Activated CD4-positive, alpha-beta T cell treated with anti-CD3 and anti-CD28 coated beads, Interleukin-2, amount 50 U/mL, for 48 hours (primary cell): ENCODE data around the gene NAA80.

Source experiments
- DNase-seq, 2 experiments: peaks; one replicate each; pipeline ENCODE4 v3.0.0-alpha.2; 2020

NAA80 gene

DNA sequence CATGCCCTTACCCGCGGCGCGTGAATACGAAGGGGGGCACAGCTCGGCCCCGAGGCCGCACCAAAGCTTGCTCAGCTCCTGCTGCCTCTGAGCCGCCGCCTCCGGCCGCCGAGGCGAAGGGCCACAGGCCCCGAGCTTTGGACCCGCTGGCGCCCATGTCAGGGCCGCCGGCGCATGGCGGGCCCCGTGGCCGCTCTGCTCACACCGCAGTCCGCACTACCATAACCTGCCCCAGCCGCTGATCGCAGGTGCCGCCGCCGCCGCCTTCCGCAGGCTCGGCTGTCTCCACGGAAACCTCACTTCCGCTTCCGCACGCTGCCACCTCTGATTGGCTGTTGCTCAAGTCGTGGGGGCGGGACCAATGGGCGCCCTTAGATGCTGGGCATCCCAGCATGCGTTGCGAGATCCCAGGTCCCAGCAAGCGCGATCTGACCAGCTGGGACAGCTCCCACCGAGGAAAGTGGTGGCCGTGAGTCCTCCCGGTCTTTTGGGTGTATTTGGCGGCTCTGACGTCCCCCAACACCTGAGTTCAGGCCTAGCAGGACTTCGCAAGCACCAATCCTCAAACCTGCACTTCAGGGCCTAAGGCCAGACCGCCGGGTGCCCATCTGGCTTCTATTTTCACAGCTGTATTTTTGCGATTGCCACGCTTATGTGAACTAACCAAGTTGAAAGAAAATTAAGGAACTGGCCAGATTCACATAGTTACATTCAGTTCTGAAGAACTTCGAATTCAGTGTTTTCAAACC is 28.9 kb upstream of the NAA80 start, which contains the start of gene TUSC2:
TSS of gene TUSC2 (minus strand) at position 281 of the 749 bp plus-strand sequence. CDS start at position 157, 124 bp downstream.
- DNase-seq, result peak; percentile 96 to 97

GRCh38 chr3:50327129-50327528 is 27.9 kb upstream of the NAA80 start:
- no peak for DNase-seq

- DNase-seq, result no peak
These were observed 27.0 kb upstream of the NAA80 start for GRCh38 chr3:50326182-50326541.

GRCh38 chr3:50325497-50326181 is 26.4 kb upstream of the NAA80 start:
- no peak for DNase-seq

DNA sequence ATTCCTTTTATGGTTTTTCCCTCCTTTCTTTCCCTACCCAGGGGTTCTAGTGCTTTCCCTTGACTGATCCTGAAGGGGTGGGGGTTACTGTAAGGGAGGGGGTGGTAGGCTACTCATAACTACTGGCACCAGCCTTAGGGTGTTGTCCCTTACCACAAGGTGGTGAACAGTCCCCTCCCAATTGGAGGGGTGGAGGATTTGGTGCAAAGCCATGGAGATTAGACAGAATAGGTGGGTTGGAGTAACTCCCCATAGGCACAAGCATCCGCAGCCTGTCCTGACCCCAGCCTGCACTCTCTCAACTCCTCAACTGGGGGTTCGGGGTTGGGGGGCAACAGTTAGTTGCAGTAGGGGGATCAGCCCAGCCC is 25.9 kb upstream of the NAA80 start:
- no peak for DNase-seq

DNA sequence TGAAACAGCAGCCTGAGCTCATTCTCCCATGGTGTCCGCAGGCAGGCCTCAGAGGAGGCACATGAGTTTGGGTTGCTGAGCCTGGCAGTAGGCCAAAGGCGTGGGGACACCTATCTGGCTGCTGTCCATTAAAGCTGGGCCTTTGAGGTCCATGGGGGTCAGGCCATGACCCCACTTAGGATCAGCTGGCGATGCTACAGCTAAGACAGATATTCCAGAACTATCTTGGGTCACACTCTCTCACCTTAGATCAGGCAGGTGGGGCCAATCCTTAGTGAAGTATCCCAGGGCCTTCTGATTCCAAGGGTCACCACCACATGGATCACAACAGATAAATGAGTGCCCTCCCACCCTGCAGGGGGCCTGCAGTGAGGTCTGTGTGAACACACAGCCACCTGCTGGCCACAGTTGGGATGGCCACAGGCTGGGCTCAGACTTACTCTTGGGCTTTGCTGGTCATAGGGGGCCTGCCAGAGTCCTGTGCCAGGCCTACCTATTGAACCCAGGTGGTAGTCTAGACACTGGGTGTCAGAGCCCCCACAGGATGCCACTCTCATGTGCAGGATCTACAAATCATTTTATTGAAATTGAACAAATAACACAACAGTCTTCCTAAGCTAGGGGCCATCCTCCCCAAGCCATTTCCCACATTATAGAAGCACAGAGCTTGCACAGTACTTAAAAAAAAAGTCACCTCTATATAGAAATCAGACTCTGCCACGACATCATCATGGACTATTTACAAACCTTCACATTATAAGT is 25.3 kb upstream of the NAA80 start:
- peak; percentile 68 to 76 for DNase-seq

DNA sequence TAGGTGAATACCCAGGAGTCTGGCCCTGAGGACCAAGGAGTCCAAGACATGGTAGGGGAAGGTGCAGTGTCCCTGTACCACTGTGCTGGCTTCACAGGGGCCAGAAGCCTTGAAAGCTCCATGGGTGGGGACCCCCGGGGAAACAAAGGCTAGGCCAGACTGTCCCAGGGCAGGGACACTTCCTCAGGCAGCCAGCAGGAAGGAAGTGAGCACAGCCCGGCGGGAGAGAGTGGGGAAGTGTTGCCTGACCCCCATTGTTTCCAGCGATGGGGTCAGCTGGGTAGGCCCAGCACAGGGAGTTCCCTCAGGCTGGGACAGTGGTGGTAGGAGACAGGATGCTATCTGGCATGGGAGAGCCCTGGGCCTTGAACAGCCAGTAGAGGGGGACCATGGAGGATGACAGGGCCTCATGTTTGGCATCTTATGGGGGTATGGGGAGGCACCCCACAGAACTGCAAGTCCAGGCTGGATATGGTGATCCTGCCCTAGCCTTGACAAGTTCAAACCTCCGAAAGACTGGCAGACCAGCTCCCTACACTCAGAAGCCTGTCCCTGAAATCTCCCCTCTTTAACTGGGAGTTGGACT is 24.5 kb upstream of the NAA80 start:
- no peak for DNase-seq

DNA sequence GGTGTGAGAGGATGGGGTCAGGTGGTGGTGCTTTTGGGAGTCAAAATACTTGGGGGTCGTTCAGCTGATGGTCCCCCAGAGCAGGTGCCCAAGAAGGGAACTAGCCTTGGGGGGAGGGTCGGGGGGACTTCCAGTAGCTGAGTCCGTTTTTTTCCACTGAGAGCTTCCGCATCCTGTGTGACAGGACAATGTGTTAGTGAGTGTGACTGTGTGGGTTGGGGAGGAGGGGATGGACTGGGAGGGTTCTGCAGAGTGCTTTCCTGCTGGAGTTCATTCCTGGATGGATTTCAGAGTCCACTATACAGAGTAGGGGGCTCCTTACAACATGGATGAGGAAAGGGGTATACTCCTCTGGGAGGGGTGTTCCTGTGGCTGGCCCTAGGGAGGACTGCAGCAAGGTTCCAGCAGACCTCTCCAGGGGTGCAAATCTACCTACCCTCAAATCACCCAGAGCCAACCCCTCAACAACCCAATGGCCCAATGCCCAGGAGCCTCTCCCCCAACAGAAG is 23.9 kb upstream of the NAA80 start:
- no peak for DNase-seq

- no peak for DNase-seq
These were observed 23.3 kb upstream of the NAA80 start, which contains the start of gene HYAL2 for GRCh38 chr3:50322386-50323091. Gene HYAL2 (minus strand): TSS chr3:50322745. CDS start chr3:50320489, 2,256 bp downstream.

DNA sequence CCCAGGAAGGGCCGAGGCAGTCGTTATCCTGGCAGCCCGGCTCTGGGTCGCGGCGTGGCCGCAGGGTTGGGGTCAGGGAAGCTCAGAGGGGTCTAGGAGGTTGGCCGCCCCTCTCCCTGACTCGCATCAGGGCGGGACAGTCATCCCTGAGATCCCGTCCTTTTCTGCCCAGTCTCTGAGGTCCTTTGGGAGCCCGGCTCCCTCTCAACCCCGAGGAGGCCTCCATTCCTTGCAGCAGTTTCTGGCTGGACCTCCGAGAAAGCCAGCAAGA is 22.8 kb upstream of the NAA80 start:
- no peak for DNase-seq

- DNase-seq, result peak; percentile 87 to 88
These were observed 22.3 kb upstream of the NAA80 start for GRCh38 chr3:50321336-50322114.

GRCh38 chr3:50320853-50321335 is 21.7 kb upstream of the NAA80 start:
- peak; percentile 68 to 72 for DNase-seq

DNA sequence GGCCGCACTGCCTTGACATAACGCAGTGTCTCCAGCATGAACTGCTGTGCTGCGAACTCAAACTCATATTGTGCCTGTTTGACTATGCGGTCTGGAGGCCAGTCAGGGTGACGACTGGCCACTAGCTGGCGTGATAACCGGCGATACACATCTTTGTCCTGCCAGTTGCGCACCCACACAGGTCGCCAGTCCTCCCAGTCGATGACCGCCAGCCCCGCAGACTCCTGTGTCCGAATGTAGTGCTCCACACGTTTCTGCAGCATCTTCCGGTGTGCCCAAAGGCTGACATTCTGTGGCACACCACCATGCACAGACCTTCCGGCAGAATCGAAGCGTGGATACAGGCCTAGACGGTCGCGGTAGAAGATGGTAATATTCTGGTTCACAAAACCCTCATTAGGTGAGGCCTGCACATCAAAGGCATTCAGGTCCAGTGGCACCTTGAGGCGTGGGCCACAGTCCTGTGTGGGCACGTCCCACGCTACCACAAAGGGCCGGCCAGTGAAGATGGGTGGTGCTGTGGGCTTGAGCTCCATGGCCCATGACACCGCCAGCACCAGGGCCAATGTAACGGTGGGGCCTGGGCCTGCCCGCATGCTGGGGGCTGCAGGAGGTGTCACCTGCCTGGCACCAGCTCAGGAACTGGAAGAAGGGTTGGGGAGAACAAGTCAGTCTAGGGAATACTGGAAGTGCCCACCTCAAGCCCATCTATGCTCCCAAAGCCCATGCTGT is 20.9 kb upstream of the NAA80 start:
- no peak for DNase-seq

DNA sequence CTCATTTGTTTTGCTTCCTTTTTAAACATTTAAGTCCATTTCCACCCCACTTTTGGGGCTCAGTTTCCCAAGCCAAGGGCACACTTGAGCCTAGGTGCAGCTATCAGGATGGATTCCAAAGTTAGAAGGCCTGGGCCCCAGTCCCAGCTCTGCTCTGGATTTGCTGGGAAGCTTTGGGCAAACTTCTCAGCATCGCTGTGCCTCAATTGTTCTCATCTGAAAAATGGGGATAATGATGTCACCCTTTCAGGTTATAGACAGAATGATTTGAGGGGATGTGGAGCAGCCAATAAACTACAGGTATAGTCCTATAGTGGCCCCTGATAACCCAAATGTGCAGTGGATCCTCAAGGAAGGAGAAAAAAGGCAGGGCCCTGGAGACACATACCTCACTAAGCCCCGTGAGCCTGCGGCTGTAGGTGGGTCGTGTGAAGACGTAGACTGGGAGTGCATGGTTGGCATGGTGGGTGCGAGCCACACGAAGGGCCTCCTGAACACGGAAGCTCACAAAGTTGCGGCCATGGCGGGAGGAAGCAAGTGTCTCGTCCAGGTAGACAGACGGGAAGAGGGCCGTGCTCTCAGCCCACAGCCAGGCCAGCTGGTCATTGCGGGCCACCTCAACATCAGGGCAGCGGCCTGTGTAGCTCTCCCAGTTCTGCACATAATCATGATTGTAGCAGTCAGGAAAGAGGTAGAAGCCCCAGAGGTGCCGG is 20.1 kb upstream of the NAA80 start:
- no peak for DNase-seq

DNA sequence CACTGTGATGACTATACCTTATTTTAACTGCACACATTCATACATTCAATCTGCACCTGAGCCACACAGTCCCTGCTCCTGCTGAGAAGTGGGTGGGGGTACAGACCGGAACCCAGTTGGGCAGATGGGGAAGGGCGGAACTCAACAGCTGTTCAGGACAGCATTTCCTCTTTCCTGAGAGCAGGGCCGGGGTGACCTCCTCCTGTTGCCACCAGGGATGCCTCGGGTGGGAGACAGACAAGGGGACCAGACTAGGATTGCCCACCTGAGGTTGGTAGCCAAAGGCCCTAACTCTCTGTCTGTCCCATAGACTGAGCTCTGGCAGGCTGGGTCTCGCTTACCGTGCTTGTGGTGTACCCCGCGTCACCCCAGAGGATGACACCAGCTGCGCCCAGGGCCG is 19.4 kb upstream of the NAA80 start:
- DNase-seq, result no peak

DNA sequence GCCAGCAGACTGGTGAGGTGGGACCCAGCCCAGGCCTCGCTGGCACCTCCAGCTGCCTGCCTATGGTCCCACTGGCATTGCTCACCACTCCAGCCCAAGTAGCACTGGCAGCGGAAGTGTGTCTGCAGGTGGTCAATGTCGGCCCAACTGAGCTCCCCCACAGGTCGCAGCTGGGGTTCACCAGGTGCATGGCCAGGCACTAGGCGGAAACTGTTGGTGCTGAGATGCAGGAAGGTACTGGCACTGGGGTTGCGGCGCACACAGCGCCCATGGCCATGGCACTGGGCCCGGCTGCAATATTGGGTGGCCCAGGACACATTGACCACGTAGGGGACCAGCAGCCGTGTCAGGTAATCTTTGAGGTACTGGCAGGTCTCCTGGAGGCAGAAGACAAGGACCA is 19.0 kb upstream of the NAA80 start:
- no peak for DNase-seq

DNA sequence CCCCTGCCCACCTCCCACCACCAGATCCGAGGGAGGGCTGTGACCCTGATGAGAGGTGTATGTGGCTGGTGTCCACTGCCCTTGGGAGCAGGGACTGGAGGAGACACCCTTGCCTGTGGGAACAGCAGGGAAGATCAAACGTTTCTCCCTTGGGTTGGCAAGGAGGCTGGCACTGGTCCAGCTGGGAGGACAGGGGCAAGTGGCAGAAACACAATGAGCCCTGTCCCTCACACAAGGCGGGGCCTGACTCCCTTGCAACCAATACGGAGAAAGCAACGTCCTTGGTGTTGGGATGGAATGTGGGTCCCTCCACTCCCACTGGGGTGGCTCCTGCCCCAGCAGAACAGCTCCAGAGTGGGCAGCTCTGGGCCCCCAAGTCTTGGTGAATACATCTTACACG is 18.1 kb upstream of the NAA80 start:
- no peak for DNase-seq

DNA sequence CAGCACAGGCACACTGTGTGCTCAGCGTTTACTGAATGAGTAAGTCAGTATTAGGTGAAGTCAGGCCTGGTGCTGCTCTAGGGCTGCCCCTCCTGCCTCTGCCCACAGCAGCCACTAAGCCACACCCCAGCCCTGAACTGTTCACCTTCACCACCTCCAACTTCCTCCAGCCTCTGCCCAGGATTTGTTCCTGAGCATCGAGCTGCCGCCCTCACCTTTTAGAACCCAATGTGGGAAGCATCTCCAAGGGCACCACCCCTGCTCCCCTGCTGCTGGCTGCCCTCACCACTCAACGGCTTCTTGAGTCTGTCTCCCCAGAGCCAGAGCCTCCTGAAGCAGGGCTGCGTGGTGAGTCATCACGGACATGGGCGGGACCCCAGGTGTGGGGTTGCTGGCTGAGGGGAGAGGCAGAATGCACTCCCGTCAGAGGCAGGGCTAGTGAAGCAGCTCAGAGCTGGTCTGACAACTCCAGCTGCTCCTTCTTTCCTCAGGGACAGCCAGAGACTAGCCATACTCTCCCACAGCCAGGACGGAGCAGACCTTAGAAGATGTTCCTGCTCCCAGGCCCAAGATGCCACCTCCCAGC is 17.5 kb upstream of the NAA80 start:
- DNase-seq, result peak; percentile 57 to 62

- no peak for DNase-seq
These were observed 15.6 kb upstream of the NAA80 start for GRCh38 chr3:50314816-50315215.

- DNase-seq, result no peak
These were observed 15.1 kb upstream of the NAA80 start for GRCh38 chr3:50314342-50314741.
